Endometrial microvascular endothelial cells (primary cell): ENCODE measurements around the gene MYLK. TPM values are rescaled to one million over a fixed set of nuclear protein-coding genes. Genes with fewer than 3 reads are reported as not detected.

ENCODE experiments used
- in situ Hi-C: cut with HindIII; loops from 2 replicates; pipeline ENCODE4 v1.10.0; 2017; ENCODE audit warnings: low sequenced_read_pairs, low pct_unique_long_range_greater_than_20kb; ENCODE audit errors: inconsistent ontology term
- total RNA-seq: library from RNA; depleted of rRNA; stranded (reverse); fragments of >200 nt; gene quantifications from one replicate; pipeline ENCODE4 v1.2.3, GENCODE V29; 2015; ENCODE audit errors: inconsistent ontology term

The MYLK gene
- total RNA-seq, 1 donor from 2014 or later: 18.0 TPM

DNA sequence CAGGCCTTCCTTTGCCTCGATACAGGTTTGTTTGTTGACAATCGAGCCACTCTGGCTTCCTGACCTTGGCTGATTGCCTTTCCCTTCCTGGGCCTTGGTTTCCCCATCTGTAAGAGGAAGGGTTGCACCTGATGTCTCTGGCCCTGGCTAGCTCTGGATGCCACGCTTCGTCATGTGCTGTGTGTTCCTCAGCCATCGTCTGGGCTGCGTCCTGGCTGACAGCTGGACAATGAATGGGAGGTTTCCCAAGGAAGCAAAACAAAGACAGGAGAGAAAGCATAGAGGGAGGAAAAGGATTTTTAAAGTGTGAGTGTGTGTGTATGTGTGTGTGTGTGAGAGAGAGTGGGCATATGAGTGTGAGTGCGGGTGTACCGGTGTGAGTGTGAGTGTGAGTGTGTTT lies 234.0 kb downstream of the MYLK start:
- in situ Hi-C loops: no loop called here

DNA sequence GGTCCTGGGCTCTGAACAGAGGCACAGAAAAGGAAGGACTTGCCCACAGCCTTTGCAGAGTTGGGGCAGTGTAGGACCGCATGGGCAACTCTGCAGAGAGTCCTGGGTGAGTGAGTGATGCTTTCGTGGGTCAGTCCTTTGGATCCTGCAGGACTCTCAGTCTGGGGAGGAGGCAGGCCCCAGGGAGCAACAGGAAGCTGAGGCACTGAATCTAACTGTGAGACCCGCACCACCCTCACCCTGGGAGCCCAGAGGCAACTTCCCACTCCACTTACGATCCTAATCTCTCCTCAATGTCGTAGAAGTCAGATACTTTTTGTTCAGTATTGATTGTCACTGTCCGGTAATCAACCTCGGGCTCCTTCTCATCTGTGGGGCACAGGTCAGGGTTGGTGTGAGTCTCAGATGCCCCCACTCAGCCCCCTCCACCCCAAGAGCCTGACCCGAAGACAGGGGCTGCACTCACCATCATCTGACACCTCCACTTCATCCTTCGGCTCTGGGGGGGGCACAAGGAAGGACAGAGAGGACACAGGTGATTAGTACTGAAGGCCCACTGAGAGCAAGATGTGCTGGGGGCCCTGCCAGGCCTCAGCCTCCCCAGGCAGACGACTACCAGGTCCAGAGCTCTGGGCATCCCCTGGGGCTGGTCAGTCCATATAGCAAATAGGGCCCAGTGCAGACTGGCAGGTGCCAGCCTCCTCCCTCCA lies 235.3 kb downstream of the MYLK start:
- in situ Hi-C loops: no loop called here

DNA sequence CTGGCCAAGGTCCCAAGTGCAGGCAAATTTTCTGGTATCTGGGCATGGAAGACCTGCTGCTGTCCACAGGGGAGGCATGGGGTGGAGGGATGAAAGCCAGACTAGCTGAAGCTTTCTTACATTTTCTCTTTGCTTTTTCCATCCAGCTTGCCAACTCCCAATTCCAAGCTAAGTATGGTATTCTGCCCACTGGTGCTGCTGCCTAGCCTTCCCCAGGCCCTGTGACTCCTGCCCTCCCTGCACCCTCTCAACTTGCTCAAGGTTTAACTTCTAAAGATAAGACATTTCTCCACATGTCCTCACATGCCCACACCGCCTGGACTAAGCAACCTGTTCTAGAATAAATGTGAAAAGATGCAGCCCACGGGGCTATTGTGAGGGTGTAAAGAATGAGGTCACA lies 239.8 kb downstream of the MYLK start:
- in situ Hi-C loops: no loop called here

DNA sequence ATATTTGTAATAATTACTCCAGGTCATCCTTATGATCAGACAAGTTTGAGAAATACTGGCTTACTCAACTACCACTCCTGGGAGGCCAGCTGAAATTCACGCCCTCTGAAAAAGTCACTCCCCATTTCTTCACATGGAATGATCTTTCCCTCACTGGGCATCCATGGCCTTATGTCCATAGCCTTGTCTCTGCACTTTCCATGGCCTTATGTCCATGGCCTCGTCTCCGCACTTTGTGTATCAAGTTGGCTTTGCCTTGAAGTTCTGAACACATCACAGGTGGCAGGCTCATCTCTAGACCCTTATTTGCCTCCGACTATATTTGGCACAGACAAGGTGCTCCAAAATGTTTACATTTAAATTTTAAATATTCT lies 241.2 kb downstream of the MYLK start:
- in situ Hi-C loops: no loop called here

DNA sequence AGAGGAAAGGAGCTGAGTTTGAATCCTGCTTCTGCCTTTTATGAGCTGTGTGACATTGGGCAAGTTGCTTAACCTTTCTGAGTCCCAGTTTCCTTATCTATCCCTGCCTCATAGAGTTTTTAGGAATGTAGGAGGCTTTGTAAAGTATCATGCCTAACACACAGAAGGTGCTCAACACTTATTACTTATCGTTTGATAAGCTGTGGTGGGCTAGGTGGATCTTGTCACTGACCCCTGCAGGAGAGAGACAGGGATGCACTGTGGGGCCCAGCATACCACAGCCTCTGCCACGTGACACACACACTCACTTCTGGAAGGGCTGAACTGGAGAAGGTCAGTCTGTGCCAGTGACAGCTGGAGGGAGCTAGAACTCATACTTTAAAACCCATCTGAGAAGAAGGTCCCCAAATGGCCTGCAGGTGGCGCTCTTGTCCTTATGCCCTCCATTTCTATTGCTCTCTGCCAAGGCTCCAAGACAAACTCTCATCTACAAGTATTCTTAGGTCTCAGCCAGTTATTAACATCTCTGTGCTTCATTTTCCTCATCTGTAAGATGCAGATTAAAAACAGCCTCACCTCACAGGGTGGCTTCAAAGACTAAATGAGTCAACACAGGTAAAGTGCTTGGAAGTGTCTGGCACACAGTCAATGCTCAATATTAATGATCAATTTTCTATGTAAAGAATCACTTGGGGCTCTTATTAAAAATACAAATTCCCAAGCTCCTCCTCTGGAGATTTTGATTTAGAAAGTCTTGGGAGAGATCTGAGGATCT lies 241.8 kb downstream of the MYLK start:
- in situ Hi-C loops: no loop called here

DNA sequence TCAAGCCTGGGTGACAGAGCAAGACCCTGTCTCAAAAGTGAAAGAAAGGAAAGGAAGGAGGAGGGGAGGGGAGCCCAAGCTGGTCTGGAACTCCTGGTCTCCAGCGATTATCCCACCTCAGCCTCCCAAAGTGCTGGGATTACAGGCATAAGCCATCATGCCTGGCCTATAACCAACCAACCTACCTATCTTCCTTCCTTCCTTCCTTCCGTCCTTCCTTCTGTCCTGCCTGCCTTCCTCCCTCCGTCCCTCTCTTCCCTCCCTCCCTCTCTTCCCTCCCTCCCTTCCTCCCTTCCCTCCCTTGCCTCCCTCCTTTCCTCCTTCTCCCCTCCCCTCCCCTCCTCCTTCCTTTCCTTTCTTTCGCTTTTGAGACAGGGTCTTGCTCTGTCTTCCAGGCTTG lies 242.6 kb downstream of the MYLK start:
- in situ Hi-C loops: no loop called here

DNA sequence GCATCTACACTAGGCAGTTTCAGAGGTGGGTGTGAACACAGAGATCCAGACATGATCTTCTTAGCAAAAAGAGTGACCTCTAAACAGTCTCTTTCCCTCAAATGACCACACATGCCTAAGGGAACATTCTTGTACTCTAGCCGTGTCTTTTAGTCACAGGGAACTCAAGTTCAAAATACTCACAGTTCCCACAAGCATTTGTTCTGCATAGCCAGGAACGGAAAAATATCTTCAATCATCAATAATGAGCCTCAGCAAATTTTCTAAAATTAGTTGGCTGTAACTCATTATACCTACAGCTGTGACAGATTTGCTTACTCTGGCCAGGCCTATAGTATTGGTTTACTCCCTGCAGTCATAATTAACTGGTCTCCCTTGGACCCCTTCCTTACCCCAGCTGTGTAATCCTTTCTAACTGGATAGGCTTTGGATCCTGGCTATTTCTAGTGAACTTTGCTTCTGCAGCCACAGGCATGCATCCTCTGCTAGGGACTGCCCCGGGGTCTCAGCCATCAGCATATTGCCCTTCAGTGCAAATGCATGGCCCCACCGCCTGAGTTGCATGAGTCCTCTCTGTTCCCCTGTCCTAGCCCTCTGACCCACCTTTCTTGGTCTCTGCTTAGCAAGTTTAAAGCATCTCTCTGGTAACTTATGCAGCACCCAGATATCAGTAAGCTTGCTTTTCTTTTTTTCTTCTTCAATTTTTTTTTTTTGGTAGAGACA lies 243.2 kb downstream of the MYLK start:
- in situ Hi-C loops: no loop called here

DNA sequence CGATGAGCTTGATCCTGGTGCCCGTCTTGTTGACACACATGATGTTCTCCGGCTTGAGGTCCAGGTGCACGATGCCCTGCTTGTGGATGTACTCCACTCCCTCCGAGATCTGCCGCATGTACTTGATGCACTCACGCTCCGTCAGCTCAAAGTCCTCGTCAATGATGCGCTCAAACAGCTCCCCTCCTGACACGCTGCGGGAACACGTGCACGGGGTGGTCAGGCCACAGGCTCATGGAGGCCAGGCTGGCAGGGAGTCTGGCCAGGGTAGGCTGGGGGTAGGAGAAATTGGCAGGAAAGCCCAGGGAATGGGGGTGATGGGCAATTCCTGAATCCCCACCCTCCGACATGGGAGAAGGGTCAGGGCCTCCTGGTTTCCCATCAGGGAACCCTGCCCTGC lies 243.8 kb downstream of the MYLK start:
- in situ Hi-C loops: no loop called here

DNA sequence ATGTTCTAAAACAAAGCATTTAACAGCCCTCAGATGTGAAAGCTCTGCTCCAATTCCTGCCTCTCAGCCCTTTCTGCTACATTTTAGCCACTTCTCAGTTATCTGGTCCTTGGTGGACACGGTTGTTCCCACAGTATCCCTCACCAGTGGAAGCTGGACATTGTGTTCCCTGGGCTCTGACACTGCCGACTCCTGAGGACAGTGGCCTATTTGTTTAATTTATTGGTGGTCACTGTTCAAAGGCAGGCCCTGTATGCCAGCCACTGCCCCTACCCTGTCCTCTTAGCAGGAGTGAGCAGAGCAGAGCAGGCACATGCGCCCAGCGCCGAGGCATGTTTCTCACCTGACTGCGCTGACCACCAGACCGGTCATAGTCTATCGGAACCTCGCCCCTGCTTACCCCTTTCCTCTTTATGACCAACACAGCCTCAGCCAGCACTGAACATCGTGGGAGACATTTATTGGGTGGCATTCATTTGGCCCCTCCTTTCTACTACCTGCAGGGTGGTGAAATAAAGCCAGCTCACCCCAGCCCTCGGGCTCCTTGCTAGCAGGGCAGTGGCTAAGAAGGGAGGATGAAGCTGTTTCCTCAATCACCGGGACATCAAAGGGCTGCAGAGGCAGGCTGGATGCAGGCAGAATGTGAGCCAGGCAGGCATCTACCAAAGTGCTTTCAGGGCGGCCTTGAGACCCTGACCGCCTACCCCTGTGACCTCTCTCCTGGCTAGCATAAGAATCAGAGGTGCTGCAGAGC lies 245.0 kb downstream of the MYLK start:
- in situ Hi-C loops: no loop called here

DNA sequence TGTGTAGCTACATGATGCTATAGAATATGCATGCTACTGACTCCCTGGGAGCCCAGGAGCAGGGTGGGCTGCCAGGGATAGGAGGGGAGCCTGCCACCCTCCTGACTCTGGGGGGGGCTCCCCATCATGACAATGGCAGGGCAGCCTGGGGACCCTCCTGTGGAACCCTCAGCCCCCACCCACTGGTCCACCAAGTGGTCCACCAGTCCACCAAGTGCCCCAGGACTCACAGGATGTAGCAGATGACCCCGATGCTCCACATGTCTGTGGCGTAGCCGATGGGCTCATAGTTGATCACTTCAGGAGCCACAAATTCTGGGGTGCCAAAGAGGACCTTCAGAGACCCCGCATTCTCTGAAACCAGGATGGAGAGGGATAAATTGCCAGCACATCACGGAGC lies 246.3 kb downstream of the MYLK start:
- in situ Hi-C loops: no loop called here

DNA sequence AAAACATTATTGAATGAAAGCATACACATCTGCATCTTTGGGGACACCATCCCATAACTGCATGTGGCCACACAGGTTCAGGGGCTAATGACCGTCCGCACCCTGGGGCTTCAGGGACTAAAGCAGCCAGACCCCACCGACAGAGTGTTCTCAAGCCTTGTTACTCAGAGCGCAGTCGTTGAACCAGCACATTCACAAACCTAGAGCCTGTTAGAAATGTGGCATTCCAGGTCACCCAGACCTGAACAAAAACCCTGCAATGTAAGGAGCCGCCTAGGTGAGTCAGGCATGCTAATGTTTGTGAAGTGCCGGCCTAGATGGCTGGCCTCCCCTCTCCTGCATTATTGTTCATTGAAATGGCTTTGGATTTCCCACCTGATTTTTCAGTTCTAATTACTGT lies 247.0 kb downstream of the MYLK start:
- in situ Hi-C loops: no loop called here

DNA sequence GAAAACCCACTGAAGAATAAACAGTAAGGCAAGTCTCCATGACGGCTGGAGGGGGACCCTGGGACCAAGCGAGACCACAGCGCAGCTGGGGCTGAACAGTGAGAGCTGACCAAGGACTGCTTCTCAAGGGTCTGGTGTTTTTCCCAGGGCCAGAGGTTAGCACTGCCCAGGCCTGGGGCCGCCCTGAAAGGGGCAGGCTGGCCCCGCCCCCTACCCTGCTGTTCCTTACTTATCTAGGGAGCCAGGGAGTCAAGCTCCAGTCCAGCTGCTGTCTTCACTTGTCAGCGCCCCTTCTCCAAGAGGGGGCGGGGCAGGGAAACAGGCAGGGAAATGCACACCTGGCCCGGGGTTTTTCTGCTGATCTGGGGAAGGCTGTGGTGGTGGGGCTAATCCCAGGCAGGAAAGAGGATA lies 247.7 kb downstream of the MYLK start:
- in situ Hi-C loops: no loop called here

DNA sequence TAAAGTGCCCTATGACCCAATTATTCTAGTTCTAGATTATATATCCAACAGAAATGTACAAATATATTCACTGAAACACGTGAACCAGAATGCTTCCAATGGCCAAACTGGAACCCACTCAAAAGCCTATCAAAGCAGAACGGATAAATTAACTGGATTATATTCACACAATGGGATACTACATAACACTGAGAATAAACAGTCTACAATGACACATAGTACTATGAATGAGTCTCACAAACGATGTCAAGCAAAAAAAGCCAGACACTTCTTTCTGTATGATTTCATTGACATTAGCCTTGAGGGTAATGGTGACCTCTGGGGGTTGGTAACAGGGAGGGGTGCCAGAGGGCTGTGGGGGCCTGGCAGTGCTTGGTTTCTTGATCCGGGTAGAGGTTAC lies 248.4 kb downstream of the MYLK start:
- in situ Hi-C loops: no loop called here

DNA sequence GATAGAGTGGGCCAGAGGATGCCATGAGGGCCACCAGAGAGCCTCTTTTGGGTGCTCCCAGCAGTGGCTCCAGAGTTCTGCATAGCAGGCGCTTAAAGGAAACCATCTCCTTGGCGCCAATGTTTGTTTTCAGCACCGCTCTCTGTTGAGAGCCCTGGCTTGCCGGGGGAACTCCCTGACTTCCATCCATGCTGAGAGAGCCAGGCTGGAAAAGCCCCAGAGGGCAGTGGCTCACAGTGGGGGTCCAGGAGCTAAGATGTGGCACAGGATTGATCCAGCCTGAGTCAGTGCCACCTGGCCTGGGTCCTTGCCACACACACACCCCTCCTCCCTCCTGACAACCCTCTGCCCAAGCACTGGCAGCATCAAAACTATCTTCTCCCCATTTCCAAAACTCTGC lies 248.9 kb downstream of the MYLK start:
- in situ Hi-C loops: no loop called here

DNA sequence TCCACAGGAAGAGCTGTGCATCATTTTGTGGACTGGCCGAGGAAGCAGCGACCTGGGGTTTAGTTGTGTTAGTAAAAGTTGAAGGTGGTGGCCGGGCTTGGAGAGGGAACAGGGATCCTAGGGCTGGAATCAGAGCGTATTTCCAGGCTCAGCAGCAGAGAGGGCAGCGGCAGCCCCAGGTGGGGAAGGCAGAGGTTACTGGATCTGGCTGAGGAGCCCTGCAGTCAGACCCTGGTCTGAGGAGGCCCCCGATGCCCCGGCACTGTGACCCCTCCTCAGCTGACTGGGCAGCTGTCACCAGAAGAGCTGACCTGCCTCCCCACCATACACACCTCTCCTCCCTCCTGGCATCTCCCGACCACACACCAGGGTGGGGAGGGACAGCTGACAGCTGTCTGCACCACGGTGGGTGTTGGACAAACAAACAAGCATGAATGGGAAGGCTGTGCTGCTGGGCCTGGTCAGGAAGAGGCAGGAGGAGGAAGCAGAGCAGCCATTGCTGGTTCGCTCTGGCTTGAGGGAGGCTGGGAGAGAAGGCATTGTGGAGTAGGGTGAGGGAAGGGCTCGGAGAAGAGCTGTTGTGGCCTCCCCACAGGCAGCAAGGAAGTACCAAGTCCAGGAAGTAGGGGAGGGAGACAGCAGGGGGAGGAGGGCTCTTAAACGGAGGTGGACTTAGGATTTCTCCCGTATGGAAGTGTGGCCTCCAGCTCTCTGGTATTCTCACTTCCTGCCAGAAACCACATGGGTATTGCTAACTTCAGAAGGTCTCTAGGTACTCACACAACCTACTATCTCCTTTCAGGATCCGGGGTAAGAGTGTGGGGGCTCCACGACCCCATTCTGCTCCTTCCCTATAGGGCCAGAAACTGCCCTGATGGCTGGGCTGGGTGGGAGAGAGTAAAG lies 249.7 kb downstream of the MYLK start:
- in situ Hi-C loops: no loop called here

DNA sequence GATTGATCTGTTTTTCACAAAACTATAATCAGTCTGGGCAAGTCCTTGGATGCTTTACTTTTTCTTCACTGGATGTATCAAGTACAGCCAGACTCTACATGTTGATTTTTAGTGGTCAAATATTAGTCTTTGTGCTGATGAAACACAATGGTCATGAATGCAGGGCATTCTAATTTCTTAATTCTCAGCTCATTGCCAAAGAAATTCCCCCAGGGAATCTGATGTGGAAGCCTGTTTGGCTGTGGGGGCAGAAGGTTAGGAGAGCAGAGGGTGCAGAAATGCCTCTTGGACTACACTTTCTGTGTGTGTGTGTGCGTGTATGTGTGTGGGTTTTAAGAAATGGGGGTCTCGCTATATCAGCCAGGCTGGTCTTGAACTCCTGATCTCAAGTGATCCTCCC lies 250.6 kb downstream of the MYLK start:
- in situ Hi-C loops: no loop called here

DNA sequence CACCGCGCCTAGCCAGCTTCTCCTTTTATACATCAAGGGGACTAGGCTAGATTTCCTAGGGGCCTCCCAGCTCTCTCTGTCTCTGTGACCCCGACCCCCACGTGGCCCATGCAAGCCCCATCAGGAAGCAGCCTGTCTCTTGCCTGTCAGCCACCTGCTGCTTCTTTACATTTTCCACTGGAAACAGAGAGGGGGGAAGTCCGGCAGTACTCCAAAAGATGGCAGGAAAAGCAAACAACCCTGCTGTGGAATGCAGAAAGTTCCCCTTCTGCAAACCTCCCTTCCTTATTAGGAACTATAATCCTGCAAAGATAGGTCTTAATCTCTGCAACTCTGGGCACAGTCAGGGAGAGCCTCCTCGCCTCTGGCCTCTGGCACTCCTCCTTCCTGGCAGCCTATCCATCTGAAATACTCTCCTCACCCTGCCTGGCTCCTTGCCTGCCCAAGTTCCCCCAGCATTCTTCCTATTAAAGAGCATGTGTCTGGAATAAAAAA lies 251.9 kb downstream of the MYLK start:
- in situ Hi-C loops: no loop called here

DNA sequence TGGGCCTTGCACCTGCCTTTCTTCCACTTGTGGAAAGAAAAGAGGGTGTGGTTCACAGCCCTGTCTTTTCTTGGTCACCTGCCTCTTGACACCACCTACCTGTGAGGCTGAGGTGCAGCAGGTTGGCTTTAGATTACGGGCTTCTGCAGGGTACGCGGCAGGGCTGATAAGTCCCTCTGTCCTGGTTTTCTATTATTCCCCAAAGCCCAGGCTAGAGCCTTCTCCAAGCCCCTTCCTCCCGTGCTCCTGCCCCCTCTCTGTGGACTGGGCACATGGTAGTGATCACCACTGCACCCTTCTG lies 254.4 kb downstream of the MYLK start:
- in situ Hi-C loops: no loop called here
